BJ (cell line): Measurements from ENCODE around the gene SCYGR8. TPM values are rescaled to one million over a fixed set of nuclear protein-coding genes. Genes with fewer than 3 reads are reported as not detected.

Experiments used
- CTCF ChIA-PET: fragments of 350-600 bp; formaldehyde crosslinking; extraction: SDS; loops from one replicate; lab custom pipeline; 2021; ENCODE audit warnings: antibody characterized with exemption, inconsistent platforms; lab: Yijun Ruan, JAX
- POLR2A ChIA-PET: fragments of 300-600 bp; sonication (Branson Sonifier 250); formaldehyde crosslinking; extraction: SDS; loops from one replicate; lab custom pipeline; 2021; ENCODE audit warnings: antibody characterized with exemption; lab: Charles Lee
- DNase-seq: peaks from one replicate; pipeline ENCODE4 v3.0.0-alpha.2; 2011; ENCODE audit warnings: low read depth
- H3K27me3 ChIP-seq: 2 replicates; pipeline ENCODE4 v1.6.0; 2011; ENCODE audit warnings: low read length; ENCODE audit not compliant: control insufficient read depth, insufficient read depth
- H3K36me3 ChIP-seq: 2 replicates; pipeline ENCODE4 v1.5.1; 2011; ENCODE audit warnings: low read length; ENCODE audit not compliant: control insufficient read depth, insufficient read depth
- H3K4me3 ChIP-seq: 2 replicates; pipeline ENCODE4 v1.5.1; 2011; ENCODE audit warnings: low read depth, mild to moderate bottlenecking, control low read depth, low read length
- CTCF ChIP-seq: IDR thresholded peaks from 2 replicates; pipeline ENCODE4 v1.5.1; 2011; ENCODE audit warnings: low read depth, mild to moderate bottlenecking, control low read depth, inconsistent platforms, low read length, moderate library complexity; ENCODE audit not compliant: insufficient read depth
- polyA plus RNA-seq: library from polyadenylated mRNA; depleted of rRNA; stranded (reverse); fragments of >200 nt; gene quantifications from 2 replicates; pipeline ENCODE4 v1.2.3, GENCODE V29; 2011; rRNA removed
- small RNA-seq: library from RNA; depleted of rRNA; stranded (forward); fragments of <200 nt; gene quantifications from one replicate; pipeline ENCODE3, GENCODE V24; 2012; ENCODE audit warnings: low replicate concordance, low read depth; ENCODE audit not compliant: insufficient read length

Gene SCYGR8
- polyA plus RNA-seq, 1 experiment = not detected

- Histone ChIP-seq H3K4me3 (no peak overlapping the region), H3K36me3 (no peaks in the 10 kb centered on the region), H3K27me3 (0 out of 2 replicates have a peak, but pooled peaks cover 1% of the 10 kb centered on the region)
- TF ChIP-seq CTCF = no peak
- ChIA-PET CTCF (no interaction called here), POLR2A (interaction anchor here (0.6 kb wide), 1 partner anchor 89 kb away, joined by 3 read pairs; no protein-coding TSS in a partner anchor)
- no peak for DNase-seq
These were observed 44.1 kb downstream of the SCYGR8 start for GRCh38 chr2:227789803-227790202.

GRCh38 chr2:227793148-227793712 lies 47.5 kb downstream of the SCYGR8 start:
- H3K4me3 ChIP-seq = no peak overlapping the region
- DNase-seq = no peak
- H3K27me3 ChIP-seq = no peaks in the 10 kb centered on the region
- ChIA-PET CTCF (interaction anchor here (1.2 kb wide), 1 partner anchor 27 kb away, joined by 3 read pairs; no protein-coding TSS in a partner anchor), POLR2A (no interaction called here)
- H3K36me3 ChIP-seq = no peaks in the 10 kb centered on the region
- TF ChIP-seq CTCF = no peak

Small RNA genes within 50 kb of the gene (small RNA-seq; reads per million reads assigned to genes)
- gene RNA5SP121 (not detected), gene SNRPGP8 (not detected)

Other genes with a start within 250 kb of the SCYGR8 start
- not detected in 2 replicates for gene SCYGR2, start 147.0 kb upstream of the SCYGR8 start, polyA plus RNA-seq
- gene SCYGR3, start 131.1 kb upstream of the SCYGR8 start, polyA plus RNA-seq = not detected in 2 replicates
- not detected in 2 replicates for gene SCYGR4, start 128.4 kb upstream of the SCYGR8 start, polyA plus RNA-seq
- gene SCYGR5, start 79.1 kb upstream of the SCYGR8 start, polyA plus RNA-seq = not detected in 2 replicates
- gene SLC19A3, start 27.9 kb upstream of the SCYGR8 start, polyA plus RNA-seq = 0.27 TPM in 1 of 2 replicates, not detected in the other
- gene SCYGR6, start 21.1 kb upstream of the SCYGR8 start, polyA plus RNA-seq = not detected in 2 replicates
- not detected in 2 replicates for gene SCYGR7, start 17.6 kb upstream of the SCYGR8 start, polyA plus RNA-seq
- not detected in 2 replicates for gene CCL20, start 67.9 kb downstream of the SCYGR8 start, polyA plus RNA-seq
- 0.10 TPM in 1 of 2 replicates, not detected in the other for gene DAW1, start 125.7 kb downstream of the SCYGR8 start, polyA plus RNA-seq